Measurements from ENCODE around the gene FGD5.

GRCh38 chr3:14837186-14837877 is 18.6 kb downstream of the FGD5 start:
- TF ChIP-seq REST (IDR thresholded peaks at IDR 0.05; ENCODE audit: insufficient read depth in 1 of 2, low read depth in 2 of 2, low read length in 2 of 2): no peak
- no peak for TF ChIP-seq POLR2AphosphoS5 (IDR thresholded peaks at IDR 0.05; ENCODE audit: low read depth, low read length)
- TF ChIP-seq TAF1 (IDR thresholded peaks at IDR 0.05; ENCODE audit: borderline replicate concordance, insufficient read depth, low read length): no peak

Data from PFSK-1 (cell line).